ENCODE results near the gene TCF19. TPM values are rescaled to one million over a fixed set of nuclear protein-coding genes. Genes with fewer than 3 reads are reported as not detected.

Gene TCF19
- total RNA-seq, 2 donors from 2014 or later = 1.8 to 2.0 TPM

GRCh38 chr6:31143148-31143547 is 15.2 kb upstream of the TCF19 start:
- H3K36me3 ChIP-seq (replicated peaks in 1 of 2; ENCODE audit: insufficient read depth in 1 of 2, low read depth in 2 of 2) = no peaks in the 10 kb centered on the region
- peak; percentile 31 for ATAC-seq
- WGBS, 2 donors = 69 to 76% methylated on average over 11 of the region's 11 CpGs
- H3K4me3 ChIP-seq = no peak overlapping the region
- H3K4me1 ChIP-seq = no peaks in the 10 kb centered on the region
- no peaks in the 10 kb centered on the region for H3K9me3 ChIP-seq
- TF ChIP-seq, protein P1, sequence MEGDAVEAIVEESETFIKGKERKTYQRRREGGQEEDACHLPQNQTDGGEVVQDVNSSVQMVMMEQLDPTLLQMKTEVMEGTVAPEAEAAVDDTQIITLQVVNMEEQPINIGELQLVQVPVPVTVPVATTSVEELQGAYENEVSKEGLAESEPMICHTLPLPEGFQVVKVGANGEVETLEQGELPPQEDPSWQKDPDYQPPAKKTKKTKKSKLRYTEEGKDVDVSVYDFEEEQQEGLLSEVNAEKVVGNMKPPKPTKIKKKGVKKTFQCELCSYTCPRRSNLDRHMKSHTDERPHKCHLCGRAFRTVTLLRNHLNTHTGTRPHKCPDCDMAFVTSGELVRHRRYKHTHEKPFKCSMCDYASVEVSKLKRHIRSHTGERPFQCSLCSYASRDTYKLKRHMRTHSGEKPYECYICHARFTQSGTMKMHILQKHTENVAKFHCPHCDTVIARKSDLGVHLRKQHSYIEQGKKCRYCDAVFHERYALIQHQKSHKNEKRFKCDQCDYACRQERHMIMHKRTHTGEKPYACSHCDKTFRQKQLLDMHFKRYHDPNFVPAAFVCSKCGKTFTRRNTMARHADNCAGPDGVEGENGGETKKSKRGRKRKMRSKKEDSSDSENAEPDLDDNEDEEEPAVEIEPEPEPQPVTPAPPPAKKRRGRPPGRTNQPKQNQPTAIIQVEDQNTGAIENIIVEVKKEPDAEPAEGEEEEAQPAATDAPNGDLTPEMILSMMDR (IDR thresholded peaks at IDR 0.05) = no peak
- no peak for TF ChIP-seq POLR2A (IDR thresholded peaks at IDR 0.05)
- no peaks in the 10 kb centered on the region for H3K27me3 ChIP-seq
- DNase-seq = peak in 2 of 4 donors; percentile 27 to 42
- no peak overlapping the region for H3K27ac ChIP-seq
- intact Hi-C loops (cut with DNase I) = no loop called here

DNA sequence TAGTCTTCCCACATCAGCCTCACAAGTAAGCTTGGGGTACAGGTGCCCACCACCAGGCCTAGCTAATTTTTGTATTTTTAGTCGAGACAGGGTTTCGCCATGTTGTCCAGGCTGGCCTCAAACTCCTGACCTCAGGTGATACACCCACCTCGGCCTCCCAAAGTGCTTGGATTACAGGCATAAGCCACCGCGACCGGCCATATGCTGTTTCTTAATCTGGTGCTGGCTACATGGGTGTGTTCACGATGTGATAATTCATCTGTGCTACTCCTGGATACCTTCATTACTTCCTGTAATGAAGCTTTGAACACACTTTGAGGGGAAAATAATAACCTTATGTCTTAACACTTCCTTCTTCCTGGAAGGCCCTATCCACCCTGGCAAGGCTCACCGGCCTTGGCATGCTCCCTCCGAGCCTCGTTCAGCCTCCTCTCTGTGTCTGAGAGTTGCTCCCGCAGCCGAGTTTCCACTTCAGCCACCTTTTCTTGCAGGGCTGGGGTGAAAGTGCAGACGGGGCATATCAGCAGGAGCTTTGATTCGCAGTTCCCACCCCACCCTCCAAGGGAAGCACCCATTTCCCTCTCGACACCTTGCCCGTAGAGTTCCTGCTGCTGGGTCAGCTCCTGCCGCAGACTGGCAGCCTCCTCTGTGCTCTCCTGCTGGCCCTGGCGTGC is 14.0 kb upstream of the TCF19 start:
- no peaks in the 10 kb centered on the region for H3K9me3 ChIP-seq
- no peak for DNase-seq
- H3K36me3 ChIP-seq (replicated peaks in 1 of 2; ENCODE audit: insufficient read depth in 1 of 2, low read depth in 2 of 2) = no peaks in the 10 kb centered on the region
- intact Hi-C loops (cut with DNase I) = no loop called here
- WGBS, 2 donors = 88 to 89% methylated on average over 18 of the region's 18 CpGs
- H3K4me3 ChIP-seq = no peak overlapping the region
- H3K27ac ChIP-seq = no peak overlapping the region
- H3K27me3 ChIP-seq = no peaks in the 10 kb centered on the region
- no peak for ATAC-seq
- TF ChIP-seq POLR2A (IDR thresholded peaks at IDR 0.05) = no peak
- TF ChIP-seq, protein P1 (IDR thresholded peaks at IDR 0.05) = no peak
- H3K4me1 ChIP-seq = no peaks in the 10 kb centered on the region

- no peak for TF ChIP-seq POLR2A (IDR thresholded peaks at IDR 0.05)
- TF ChIP-seq, protein P1 (IDR thresholded peaks at IDR 0.05) = no peak
- H3K27ac ChIP-seq = no peak overlapping the region
- no peaks in the 10 kb centered on the region for H3K9me3 ChIP-seq
- no peaks in the 10 kb centered on the region for H3K4me1 ChIP-seq
- WGBS, 2 donors = 81 to 82% methylated on average over 6 to 11 of the region's 11 CpGs
- DNase-seq = no peak
- intact Hi-C loops (cut with DNase I) = loop anchor here (5.0 kb wide), 1 partner anchor 217 kb away; no protein-coding TSS in a partner anchor
- H3K36me3 ChIP-seq (replicated peaks in 1 of 2; ENCODE audit: insufficient read depth in 1 of 2, low read depth in 2 of 2) = no peaks in the 10 kb centered on the region
- no peak overlapping the region for H3K4me3 ChIP-seq
- no peak for ATAC-seq
- H3K27me3 ChIP-seq = no peaks in the 10 kb centered on the region
Measured at GRCh38 chr6:31144970-31145340, 13.4 kb upstream of the TCF19 start.

- Histone ChIP-seq H3K36me3 (replicated peaks in 1 of 2; ENCODE audit: insufficient read depth in 1 of 2, low read depth in 2 of 2) (no peaks in the 10 kb centered on the region), H3K4me3 (no peak overlapping the region), H3K27ac (no peak overlapping the region), H3K27me3 (no peaks in the 10 kb centered on the region), H3K9me3 (no peaks in the 10 kb centered on the region), H3K4me1 (no peaks in the 10 kb centered on the region)
- intact Hi-C loops (cut with DNase I) = loop anchor here (5.0 kb wide), 1 partner anchor 217 kb away; no protein-coding TSS in a partner anchor
- DNase-seq (no peak), ATAC-seq (no peak)
- WGBS, 2 donors = 91 to 97% methylated on average over 10 of the region's 10 CpGs
- TF ChIP-seq, protein P1 (IDR thresholded peaks at IDR 0.05) = no peak
- no peak for TF ChIP-seq POLR2A (IDR thresholded peaks at IDR 0.05)
Measured at GRCh38 chr6:31145386-31145785, 13.0 kb upstream of the TCF19 start.
